HAP-1 (cell line): Measurements from ENCODE around the gene MEG3.
"Not testable (repeated sequence)": the region's sequence is repeated elsewhere in the genome, so short reads cannot be mapped to it uniquely, and the experiment has no call there.

ENCODE experiments used
- DNase-seq, 2 experiments: peaks; one replicate each; pipeline ENCODE4 v3.0.0-alpha.2; 2016 to 2020; ENCODE audit warnings: low spot score in 2 of 2
- H3K27me3 ChIP-seq: fragments of 250-450 bp; sonication (Bioruptor Pico); 2 replicates; pipeline ENCODE4 v1.5.1; 2020; ENCODE audit warnings: low read depth, mild to moderate bottlenecking, moderate library complexity
- H3K36me3 ChIP-seq: fragments of 250-450 bp; sonication (Bioruptor Pico); replicated peaks from 2 replicates; pipeline ENCODE4 v1.5.1; 2020; ENCODE audit warnings: mild to moderate bottlenecking
- H3K4me1 ChIP-seq: fragments of 250-450 bp; sonication (Bioruptor Pico); 2 replicates; pipeline ENCODE4 v1.5.1; 2020; ENCODE audit warnings: mild to moderate bottlenecking
- H3K4me3 ChIP-seq: fragments of 250-450 bp; sonication (Bioruptor Pico); 2 replicates; pipeline ENCODE4 v1.5.1; 2020; ENCODE audit warnings: mild to moderate bottlenecking, moderate library complexity
- H3K9me3 ChIP-seq: fragments of 250-450 bp; sonication (Bioruptor Pico); 2 replicates; pipeline ENCODE4 v1.5.1; 2020; ENCODE audit warnings: mild to moderate bottlenecking, moderate library complexity
- in situ Hi-C: fragments of 300-500 bp; cut with MboI; formaldehyde crosslinking; loops from 3 replicates; pipeline ENCODE4 v1.14.3; 2020; ENCODE audit warnings: low sequenced_read_pairs, inconsistent platforms, mixed read lengths

MEG3 gene

DNA sequence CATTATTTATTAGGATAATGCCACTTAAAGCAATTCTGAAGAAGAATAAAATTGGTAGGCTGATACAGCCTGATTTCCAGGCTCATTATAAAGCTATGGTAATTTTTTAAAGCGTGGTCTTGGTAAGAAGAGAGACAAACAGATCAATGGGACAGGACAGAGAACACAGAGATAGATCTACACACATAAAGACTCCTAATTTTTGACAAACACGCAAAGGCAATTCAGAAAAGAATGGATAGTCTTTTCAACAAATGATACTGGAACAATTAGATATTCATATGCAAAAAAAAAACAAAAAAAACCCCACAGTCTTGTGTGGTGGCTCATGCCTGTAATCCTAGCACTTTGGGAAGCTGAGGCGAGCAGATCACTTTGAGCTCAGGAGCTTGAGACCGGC lies 25.9 kb upstream of the MEG3 start:
- no peaks in the 10 kb centered on the region; the same call in 1 of the 2 replicates for H3K9me3 ChIP-seq
- no peaks in the 10 kb centered on the region for H3K36me3 ChIP-seq
- peaks cover 20% of the 10 kb centered on the region for H3K4me1 ChIP-seq
- H3K4me3 ChIP-seq, result no peak overlapping the region
- peak; percentile 70 to 93 for DNase-seq
- no peaks in the 10 kb centered on the region for H3K27me3 ChIP-seq
- in situ Hi-C loops, result no loop called here

DNA sequence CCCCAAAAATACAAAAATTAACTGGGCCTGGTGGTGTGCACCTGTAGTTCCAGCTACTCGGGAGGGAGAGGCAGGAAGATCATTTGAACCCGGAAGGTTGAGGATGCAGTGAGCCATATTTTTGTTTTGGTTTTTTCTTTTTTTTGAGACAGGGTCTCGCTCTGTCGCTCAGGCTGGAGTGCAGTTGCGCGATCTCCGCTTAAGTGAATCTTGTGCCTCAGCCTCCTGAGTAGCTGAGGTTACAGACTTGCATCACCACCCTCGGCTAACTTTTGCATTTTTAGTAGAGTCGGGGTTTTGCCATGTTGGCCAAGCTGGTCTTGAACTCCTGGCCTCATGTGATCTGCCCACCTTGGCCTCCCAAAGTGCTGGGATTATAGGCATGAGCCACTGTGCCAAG lies 24.5 kb upstream of the MEG3 start:
- in situ Hi-C loops, H3K27me3 ChIP-seq, DNase-seq, H3K36me3 ChIP-seq, H3K4me3 ChIP-seq, H3K9me3 ChIP-seq: not testable (repeated sequence)
- peaks cover 20% of the 10 kb centered on the region for H3K4me1 ChIP-seq

DNA sequence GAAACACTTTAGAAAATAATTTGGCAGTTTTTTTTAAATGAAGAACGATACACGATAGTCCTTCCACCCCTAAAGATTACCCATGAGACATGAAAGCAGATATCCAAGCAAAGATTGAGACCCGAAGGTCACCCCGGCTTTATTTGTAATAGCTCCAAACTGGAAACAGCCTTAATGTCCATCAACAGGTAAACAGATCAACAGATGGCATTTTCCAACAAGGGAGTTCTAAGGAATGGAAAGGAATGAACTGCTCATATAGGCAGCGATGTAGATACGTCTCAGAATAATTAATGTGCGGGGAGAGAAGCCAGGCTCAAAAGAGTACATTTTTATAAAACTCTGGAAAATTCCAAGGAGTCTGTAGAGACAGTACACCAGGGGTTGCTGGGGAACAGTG lies 23.7 kb upstream of the MEG3 start:
- Histone ChIP-seq H3K36me3 (no peaks in the 10 kb centered on the region), H3K9me3 (no peaks in the 10 kb centered on the region; the same call in 1 of the 2 replicates), H3K4me1 (peaks cover 20% of the 10 kb centered on the region), H3K27me3 (no peaks in the 10 kb centered on the region), H3K4me3 (no peak overlapping the region)
- in situ Hi-C loops, result no loop called here
- DNase-seq, result no peak

DNA sequence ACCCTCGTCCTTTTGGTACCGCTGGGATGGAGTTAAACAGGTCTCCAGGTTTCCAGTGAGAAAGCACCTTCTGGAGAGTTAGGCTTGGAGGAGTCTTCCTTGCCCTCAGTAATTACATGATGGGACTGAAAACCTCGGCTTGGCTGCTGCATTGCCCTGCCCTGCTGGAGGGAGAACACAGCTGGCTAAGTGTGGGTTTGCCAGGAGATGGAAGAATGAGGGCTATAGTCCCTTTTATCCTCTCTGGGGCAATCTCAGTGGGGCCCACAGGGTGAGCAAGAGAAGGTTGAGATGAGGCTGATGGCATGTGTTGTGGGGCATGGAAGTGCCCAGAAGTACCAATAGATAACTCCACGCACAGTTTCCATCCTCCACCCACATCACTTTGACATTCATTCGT lies 23.2 kb upstream of the MEG3 start:
- no peak overlapping the region for H3K4me3 ChIP-seq
- in situ Hi-C loops, result no loop called here
- no peaks in the 10 kb centered on the region for H3K27me3 ChIP-seq
- no peak for DNase-seq
- no peaks in the 10 kb centered on the region for H3K36me3 ChIP-seq
- H3K4me1 ChIP-seq, result peaks cover 20% of the 10 kb centered on the region
- H3K9me3 ChIP-seq, result peaks cover 2% of the 10 kb centered on the region

DNA sequence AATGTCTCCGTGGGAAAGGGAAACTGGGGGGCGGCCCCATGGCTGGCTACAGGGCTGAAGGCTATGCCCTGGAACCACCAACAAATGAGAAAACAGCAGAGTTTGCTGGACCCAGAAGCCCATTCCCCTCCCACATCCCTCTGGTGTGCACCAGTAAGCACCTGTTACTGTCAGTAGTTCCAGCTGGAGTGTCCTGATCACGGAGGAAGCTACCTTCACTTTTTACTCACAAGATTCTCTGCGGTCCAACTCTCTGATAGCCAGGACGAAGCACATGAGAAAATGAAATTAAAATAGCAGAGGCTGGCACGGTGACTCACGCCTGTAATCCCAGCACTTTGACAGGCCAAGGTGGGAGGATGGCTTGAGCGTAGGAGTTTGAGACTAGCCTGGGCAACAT lies 22.7 kb upstream of the MEG3 start:
- H3K9me3 ChIP-seq, result peaks cover 5% of the 10 kb centered on the region
- H3K27me3 ChIP-seq, result no peaks in the 10 kb centered on the region
- H3K4me3 ChIP-seq, result no peak overlapping the region
- peaks cover 20% of the 10 kb centered on the region for H3K4me1 ChIP-seq
- DNase-seq, result no peak
- no peaks in the 10 kb centered on the region for H3K36me3 ChIP-seq
- in situ Hi-C loops, result no loop called here

DNA sequence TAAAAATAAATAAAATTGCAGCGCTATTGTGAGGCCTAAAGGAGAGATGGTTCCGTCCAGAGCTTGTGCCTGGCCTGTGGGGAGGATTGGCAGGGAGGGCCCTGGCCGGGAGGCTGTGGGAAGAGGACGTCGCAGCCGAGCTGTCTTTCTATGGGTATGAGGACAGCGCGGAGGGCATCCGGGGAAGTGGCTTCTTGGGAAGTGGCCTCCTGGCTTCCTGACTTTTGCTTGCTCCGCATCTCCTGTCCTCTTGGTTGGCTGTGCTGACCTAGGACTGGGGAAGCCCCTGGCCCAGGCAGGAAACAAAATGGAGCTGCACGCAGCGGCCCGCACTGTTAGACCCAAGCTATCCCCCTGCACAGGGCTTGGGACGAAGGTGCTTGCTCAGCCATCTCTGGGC lies 22.2 kb upstream of the MEG3 start:
- Histone ChIP-seq H3K36me3 (no peaks in the 10 kb centered on the region), H3K4me3 (no peak overlapping the region), H3K27me3 (no peaks in the 10 kb centered on the region), H3K9me3 (peaks cover 7% of the 10 kb centered on the region), H3K4me1 (peaks cover 20% of the 10 kb centered on the region)
- DNase-seq, result no peak
- in situ Hi-C loops, result no loop called here

DNA sequence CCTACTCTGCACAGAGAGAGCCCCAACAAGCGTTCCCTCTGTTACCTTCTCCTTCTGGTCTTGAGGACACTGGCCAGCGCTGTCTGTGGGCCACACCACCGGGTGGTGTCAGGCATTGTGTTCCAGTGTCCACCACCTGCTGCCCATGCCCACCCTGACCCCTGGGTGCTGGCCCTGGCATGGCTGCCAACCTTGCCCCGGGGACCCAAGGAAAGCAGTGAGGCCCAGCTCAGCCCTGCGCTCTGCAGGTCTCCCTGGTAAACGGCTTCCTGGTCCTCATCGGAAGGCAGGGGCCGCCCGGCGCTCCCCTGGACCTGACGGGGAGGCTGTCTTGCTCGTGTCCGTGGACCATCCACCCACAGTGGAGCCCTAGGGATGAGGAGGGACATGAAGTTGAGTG lies 21.8 kb upstream of the MEG3 start:
- Histone ChIP-seq H3K36me3 (no peaks in the 10 kb centered on the region), H3K9me3 (peaks cover 12% of the 10 kb centered on the region), H3K4me1 (peaks cover 18% of the 10 kb centered on the region), H3K27me3 (no peaks in the 10 kb centered on the region), H3K4me3 (no peak overlapping the region)
- no peak for DNase-seq
- in situ Hi-C loops, result no loop called here

DNA sequence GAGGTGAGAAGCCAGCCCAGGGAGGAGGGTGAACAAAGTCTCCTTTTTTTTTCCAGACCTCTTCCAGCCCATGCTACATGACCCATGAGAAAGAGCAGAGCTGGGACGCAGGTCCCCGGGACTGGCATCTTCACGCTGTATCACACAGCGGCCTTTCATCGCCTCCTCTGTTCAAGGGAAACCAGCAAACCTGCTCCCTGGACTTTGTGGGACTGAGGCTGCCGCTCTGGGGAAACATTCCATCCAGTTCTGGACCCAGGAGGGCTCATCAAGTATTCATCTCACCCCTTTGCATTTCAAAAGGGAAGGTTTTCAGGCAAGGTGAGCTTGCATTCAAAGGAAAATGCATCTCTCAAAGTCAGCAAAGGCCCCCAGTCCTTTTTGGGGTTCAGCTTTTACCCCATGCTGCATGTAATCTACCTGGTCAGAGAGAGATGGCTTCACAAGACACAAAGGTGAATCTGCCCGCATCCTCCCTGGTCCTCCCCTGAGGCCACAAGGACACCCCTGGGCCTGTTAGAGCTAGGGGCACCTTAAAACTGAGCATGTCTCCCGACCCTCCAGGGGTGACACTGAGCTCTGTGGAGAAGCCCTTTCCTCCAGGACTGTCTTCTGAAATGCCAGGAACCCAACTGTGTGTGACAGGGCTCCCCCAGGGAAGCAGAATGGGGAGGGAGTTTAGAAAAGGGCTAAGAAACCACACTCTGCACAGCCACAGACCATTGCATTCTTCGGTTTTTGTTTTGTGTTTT lies 21.2 kb upstream of the MEG3 start:
- peaks cover 12% of the 10 kb centered on the region for H3K4me1 ChIP-seq
- in situ Hi-C loops, result no loop called here
- no peak for DNase-seq

DNA sequence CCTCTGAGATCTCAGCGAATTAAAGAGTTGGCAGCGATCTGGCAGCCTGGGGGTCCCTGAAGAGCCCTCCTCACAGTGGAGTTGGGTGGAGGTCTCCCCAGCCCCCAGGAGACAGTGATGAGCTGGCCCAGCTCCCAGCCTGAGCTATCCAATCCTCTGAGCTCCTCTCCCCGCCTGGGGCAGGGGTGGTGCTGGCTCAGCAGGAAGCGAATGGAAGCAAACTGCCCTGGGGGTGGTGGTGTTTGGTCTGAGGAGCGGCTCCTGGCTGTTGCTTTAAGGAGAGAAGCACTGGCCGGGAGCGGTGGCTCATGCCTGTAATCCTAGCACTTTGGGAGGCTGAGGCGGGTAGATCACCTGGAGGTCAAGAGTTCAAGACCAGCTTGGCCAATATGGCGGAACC lies 19.5 kb upstream of the MEG3 start:
- H3K27me3 ChIP-seq, result no peaks in the 10 kb centered on the region
- DNase-seq, result no peak
- H3K36me3 ChIP-seq, result no peaks in the 10 kb centered on the region
- H3K9me3 ChIP-seq, result peaks cover 25% of the 10 kb centered on the region
- in situ Hi-C loops, result no loop called here
- no peak overlapping the region for H3K4me3 ChIP-seq
- no peaks in the 10 kb centered on the region; the same call in 1 of the 2 replicates for H3K4me1 ChIP-seq

More for the DNA sequence above, 21.2 kb upstream of the MEG3 start:
- no peak overlapping the region for H3K4me3 ChIP-seq
- peaks cover 17% of the 10 kb centered on the region for H3K9me3 ChIP-seq
- no peaks in the 10 kb centered on the region for H3K27me3 ChIP-seq
- no peaks in the 10 kb centered on the region for H3K36me3 ChIP-seq

DNA sequence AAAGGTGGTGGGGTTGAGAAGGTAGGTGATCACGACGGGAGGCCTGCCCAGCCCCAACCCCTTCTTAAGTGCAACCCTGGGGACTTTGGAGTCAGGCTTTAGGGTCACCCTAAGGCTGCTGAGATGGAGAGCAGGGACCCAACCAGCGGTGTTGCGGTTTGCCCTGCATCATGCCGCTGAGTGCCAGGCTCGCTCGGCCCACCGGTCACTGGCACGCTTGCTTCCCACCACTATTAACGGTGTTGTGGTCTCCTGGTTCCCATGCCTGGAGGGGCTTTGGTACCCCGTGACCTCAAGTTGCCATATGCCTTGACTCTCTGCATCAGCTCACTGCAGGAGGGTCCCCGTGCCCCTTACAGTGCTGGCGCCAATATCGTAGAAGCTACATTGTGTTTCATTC lies 18.4 kb upstream of the MEG3 start:
- DNase-seq, result no peak
- Histone ChIP-seq H3K27me3 (no peaks in the 10 kb centered on the region), H3K36me3 (no peaks in the 10 kb centered on the region), H3K4me3 (no peak overlapping the region), H3K4me1 (no peaks in the 10 kb centered on the region), H3K9me3 (peaks cover 32% of the 10 kb centered on the region)
- in situ Hi-C loops, result no loop called here

DNA sequence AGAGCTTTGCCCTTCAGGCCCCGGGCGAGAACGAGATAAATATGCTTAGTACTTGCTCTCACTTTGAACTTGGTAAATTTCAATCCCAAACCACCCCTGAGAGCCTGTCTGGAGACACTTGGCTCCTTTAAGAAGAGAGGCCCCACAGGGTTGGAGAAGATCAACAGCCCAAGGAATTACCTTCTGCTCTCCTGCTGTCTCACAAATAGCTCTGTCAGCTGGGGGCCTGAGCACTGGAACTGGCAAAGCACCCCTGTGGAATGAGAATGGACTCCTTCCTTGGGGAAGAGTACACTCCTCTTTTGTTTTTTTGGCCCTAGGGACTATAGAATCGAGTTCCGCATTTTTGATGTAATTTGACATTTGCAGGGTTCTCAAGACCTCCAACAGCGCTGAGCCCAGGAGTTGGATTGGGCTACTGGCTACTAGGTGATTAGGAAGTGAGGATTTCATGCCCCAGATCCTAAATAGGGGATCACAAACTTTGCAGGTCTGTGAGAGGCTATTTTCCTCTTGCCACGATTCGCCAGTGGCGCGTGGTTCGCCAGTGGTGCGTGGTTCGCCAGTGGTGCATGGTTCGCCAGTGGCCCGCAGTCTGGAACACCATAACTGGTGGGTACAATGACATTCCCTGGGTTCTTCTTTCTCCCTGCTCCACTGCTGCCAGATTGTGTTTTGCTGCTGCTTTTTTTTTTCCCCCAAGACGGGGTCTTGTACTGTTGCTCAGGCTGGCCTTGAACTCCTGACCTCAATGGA lies 17.8 kb upstream of the MEG3 start:
- Histone ChIP-seq H3K36me3 (no peaks in the 10 kb centered on the region), H3K27me3 (no peaks in the 10 kb centered on the region), H3K4me3 (no peak overlapping the region), H3K4me1 (no peaks in the 10 kb centered on the region), H3K9me3 (peaks cover 32% of the 10 kb centered on the region)
- DNase-seq, result no peak
- in situ Hi-C loops, result no loop called here

DNA sequence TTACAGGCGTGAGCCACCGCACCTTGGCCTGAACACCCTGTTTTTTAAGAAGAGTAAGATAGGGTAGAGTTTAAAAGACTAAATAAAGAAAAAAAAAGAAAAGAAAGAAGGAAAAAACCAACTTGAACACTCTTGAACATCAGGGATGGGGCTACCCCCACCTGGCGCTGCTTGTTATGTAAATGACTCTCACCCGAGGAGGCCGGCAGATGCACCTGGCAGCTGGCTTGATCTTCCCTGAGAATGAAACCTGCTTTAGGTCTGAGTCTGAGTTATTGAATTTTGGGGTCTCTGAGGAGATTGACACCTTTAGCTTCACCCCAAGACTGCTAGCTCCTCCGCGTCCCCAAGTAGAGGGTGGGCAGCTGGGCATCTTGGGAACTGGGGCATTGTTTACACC lies 15.5 kb upstream of the MEG3 start:
- H3K36me3 ChIP-seq, result no peaks in the 10 kb centered on the region
- H3K9me3 ChIP-seq, result peaks cover 32% of the 10 kb centered on the region
- no peaks in the 10 kb centered on the region for H3K4me1 ChIP-seq
- no peak overlapping the region for H3K4me3 ChIP-seq
- no peaks in the 10 kb centered on the region for H3K27me3 ChIP-seq
- no peak for DNase-seq
- in situ Hi-C loops, result no loop called here

DNA sequence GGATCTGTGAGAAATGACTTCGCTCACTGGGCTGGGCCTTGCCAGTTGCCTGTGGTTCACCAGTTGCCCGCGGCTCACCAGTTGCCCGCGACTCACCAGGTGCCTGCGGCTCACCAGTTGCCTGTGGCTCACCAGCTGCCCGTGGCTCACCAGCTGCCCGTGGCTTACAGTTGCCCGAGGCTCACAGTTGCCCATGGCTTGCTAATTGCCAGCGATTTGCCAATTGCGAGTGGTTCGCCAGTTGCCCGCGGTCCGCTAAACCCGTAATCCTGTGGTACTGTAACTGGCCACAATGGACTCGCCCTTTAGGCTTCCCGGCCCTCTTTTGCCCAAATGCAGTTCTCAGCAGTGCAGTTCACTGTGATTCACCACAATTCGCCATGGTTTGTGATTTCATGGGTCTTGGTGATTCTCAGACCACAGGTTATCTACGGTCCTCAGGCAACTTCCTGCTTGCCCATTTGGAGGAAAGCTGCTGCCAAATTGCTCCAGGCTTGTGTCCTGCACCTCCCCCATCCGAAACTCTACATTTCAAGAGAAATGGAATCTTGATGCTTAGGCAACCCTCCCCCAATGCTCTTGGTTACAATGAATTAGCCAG lies 15.0 kb upstream of the MEG3 start:
- DNase-seq, result no peak
- Histone ChIP-seq H3K36me3 (no peaks in the 10 kb centered on the region), H3K4me1 (no peaks in the 10 kb centered on the region), H3K9me3 (peaks cover 32% of the 10 kb centered on the region), H3K27me3 (no peaks in the 10 kb centered on the region), H3K4me3 (no peak overlapping the region)
- in situ Hi-C loops, result no loop called here

DNA sequence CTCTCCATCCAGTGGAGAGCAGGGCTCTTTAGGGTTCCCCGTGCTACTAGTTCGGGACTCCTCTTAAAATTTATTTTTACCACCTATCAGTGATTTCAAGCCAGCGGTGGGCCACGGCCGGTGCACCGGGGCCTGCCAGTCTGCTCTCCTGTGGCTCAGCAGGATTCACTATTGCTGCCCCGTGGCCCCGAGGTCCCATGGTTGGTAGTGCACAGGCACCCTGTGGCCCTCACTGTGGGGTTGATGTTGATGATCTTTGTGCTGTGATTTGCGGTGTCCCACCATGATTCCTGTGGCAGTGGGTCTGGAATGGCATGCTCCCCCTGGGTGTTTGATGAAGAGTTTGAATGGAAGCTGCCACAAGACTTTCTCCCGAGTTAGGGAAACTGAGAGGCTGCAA lies 12.6 kb upstream of the MEG3 start:
- Histone ChIP-seq H3K36me3 (no peaks in the 10 kb centered on the region), H3K27me3 (no peaks in the 10 kb centered on the region), H3K4me1 (no peaks in the 10 kb centered on the region; the same call in 1 of the 2 replicates), H3K9me3 (peaks cover 26% of the 10 kb centered on the region), H3K4me3 (no peak overlapping the region)
- no peak for DNase-seq
- in situ Hi-C loops, result no loop called here
